Endodermal cell (in vitro differentiated cells): ENCODE data around the gene ABLIM1. TPM values are rescaled to one million over a fixed set of nuclear protein-coding genes. Genes with fewer than 3 reads are reported as not detected.

Experiments
- DNase-seq: peaks from one replicate; pipeline ENCODE4 v3.0.0-alpha.2; 2017
- H3K27ac ChIP-seq: 2 replicates; pipeline ENCODE4 v1.5.1; 2013; ENCODE audit warnings: mild to moderate bottlenecking, low read depth, low read length, moderate library complexity
- H3K27me3 ChIP-seq: 2 replicates; pipeline ENCODE4 v1.6.1; 2013; ENCODE audit warnings: mild to moderate bottlenecking, low read length, moderate library complexity; ENCODE audit not compliant: insufficient read depth, control insufficient read depth, poor library complexity, severe bottlenecking
- H3K36me3 ChIP-seq: 2 replicates; pipeline ENCODE4 v1.7.0; 2013; ENCODE audit warnings: mild to moderate bottlenecking, low read length, moderate library complexity; ENCODE audit not compliant: control insufficient read depth, insufficient read depth
- H3K4me1 ChIP-seq: one replicate; pipeline ENCODE4 v1.7.0; 2013; ENCODE audit warnings: low read length; ENCODE audit not compliant: control insufficient read depth, insufficient read depth
- H3K4me3 ChIP-seq: 2 replicates; pipeline ENCODE4 v1.5.1; 2013; ENCODE audit warnings: mild to moderate bottlenecking, low read length, moderate library complexity
- H3K9ac ChIP-seq: 2 replicates; pipeline ENCODE4 v1.6.1; 2013; ENCODE audit warnings: mild to moderate bottlenecking, low read length, moderate library complexity; ENCODE audit not compliant: poor library complexity, severe bottlenecking; ENCODE audit errors: extremely low read depth
- H3K9me3 ChIP-seq: 2 replicates; pipeline ENCODE4 v1.6.1; 2013; ENCODE audit warnings: mild to moderate bottlenecking, low read length, moderate library complexity; ENCODE audit not compliant: control insufficient read depth
- H3K27ac Mint-ChIP-seq: 2 replicates; pipeline ENCODE4 v1.8.0; 2020; ENCODE audit warnings: mixed read lengths
- H3K27me3 Mint-ChIP-seq: 2 replicates; pipeline ENCODE4 v1.8.0; 2021; ENCODE audit warnings: mild to moderate bottlenecking, mixed read lengths; ENCODE audit not compliant: insufficient read depth
- H3K36me3 Mint-ChIP-seq: 2 replicates; pipeline ENCODE4 v1.8.0; 2020; ENCODE audit warnings: low read depth, mixed read lengths
- H3K4me1 Mint-ChIP-seq: 2 replicates; pipeline ENCODE4 v1.8.0; 2020; ENCODE audit warnings: mixed read lengths
- H3K4me3 Mint-ChIP-seq: 2 replicates; pipeline ENCODE4 v1.8.0; 2020; ENCODE audit warnings: mild to moderate bottlenecking, moderate library complexity, mixed read lengths
- H3K9me3 Mint-ChIP-seq: 2 replicates; pipeline ENCODE4 v1.8.0; 2020; ENCODE audit warnings: mild to moderate bottlenecking, mixed read lengths
- WGBS, 2 experiments: methylation state at CpG; one replicate each; pipeline versions ENCODE4 v1.1.5 to v1.1.7; 2013; ENCODE audit warnings: missing lambda C conversion rate in 2 of 2, mixed read lengths in 1 of 2; ENCODE audit not compliant: insufficient coverage in 1 of 2, insufficient read length in 1 of 2; 5-methylcytosine and 5-hydroxymethylcytosine counted together
- total RNA-seq, 2 donors: library from RNA; stranded (reverse); fragmentation: NEBNext Ultra II Directional in 1 of 2; extraction: Animal tissue kit (Norgen Biotek cat#: 25700) in 1 of 2; gene quantifications; 2 replicates in 1 of 2; 3 replicates in 1 of 2; pipeline ENCODE4 v1.2.1, GENCODE V29; 2021
- TF ChIP-seq, protein P1 (sequence below): fragments of 200-600 bp; sonication (generic); conservative IDR thresholded peaks from 2 replicates; pipeline ENCODE4 v1.5.0; 2021; ENCODE audit warnings: antibody characterized with exemption, mild to moderate bottlenecking

The ABLIM1 gene
- total RNA-seq, 2 donors from 2014 or later = 39.3 to 49.3 TPM

DNA sequence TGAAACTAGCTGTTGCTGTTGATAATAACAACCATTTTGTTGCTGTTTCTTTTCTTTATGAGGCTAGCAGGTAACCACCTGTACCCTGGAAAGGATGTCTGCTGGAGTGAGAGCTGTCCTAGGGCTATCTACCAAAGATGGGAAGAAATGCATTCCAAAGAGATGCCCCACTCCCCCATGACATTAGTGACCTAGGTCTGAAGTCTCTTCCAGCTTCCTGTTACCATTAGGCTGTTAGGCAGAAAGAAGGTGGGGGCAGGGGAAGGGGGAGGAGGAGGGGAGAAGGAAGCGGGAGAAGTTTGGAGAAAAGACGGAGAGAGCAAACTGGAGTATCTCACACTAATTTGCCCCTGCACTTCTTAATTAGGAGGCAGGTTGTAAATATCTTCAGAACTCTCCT is 118.5 kb downstream of the ABLIM1 start:
- no peaks in the 10 kb centered on the region for H3K27me3 ChIP-seq
- peaks cover 9% of the 10 kb centered on the region for H3K4me1 ChIP-seq
- WGBS, 2 experiments = 80 to 88% methylated on average over 1 of the region's 2 CpGs
- no peaks in the 10 kb centered on the region for H3K36me3 ChIP-seq
- no peak overlapping the region for H3K27ac ChIP-seq
- H3K4me3 Mint-ChIP-seq = no peak overlapping the region
- peaks cover 7% of the 10 kb centered on the region for H3K27me3 Mint-ChIP-seq
- peaks cover 7% of the 10 kb centered on the region for H3K9me3 ChIP-seq
- no peak overlapping the region for H3K4me3 ChIP-seq
- no peak overlapping the region for H3K9ac ChIP-seq
- H3K4me1 Mint-ChIP-seq = peaks cover 30% of the 10 kb centered on the region
- no peak overlapping the region for H3K27ac Mint-ChIP-seq
- TF ChIP-seq, protein P1, sequence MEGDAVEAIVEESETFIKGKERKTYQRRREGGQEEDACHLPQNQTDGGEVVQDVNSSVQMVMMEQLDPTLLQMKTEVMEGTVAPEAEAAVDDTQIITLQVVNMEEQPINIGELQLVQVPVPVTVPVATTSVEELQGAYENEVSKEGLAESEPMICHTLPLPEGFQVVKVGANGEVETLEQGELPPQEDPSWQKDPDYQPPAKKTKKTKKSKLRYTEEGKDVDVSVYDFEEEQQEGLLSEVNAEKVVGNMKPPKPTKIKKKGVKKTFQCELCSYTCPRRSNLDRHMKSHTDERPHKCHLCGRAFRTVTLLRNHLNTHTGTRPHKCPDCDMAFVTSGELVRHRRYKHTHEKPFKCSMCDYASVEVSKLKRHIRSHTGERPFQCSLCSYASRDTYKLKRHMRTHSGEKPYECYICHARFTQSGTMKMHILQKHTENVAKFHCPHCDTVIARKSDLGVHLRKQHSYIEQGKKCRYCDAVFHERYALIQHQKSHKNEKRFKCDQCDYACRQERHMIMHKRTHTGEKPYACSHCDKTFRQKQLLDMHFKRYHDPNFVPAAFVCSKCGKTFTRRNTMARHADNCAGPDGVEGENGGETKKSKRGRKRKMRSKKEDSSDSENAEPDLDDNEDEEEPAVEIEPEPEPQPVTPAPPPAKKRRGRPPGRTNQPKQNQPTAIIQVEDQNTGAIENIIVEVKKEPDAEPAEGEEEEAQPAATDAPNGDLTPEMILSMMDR = no peak
- H3K9me3 Mint-ChIP-seq = peaks cover 7% of the 10 kb centered on the region
- H3K36me3 Mint-ChIP-seq = no peaks in the 10 kb centered on the region
- DNase-seq = no peak

DNA sequence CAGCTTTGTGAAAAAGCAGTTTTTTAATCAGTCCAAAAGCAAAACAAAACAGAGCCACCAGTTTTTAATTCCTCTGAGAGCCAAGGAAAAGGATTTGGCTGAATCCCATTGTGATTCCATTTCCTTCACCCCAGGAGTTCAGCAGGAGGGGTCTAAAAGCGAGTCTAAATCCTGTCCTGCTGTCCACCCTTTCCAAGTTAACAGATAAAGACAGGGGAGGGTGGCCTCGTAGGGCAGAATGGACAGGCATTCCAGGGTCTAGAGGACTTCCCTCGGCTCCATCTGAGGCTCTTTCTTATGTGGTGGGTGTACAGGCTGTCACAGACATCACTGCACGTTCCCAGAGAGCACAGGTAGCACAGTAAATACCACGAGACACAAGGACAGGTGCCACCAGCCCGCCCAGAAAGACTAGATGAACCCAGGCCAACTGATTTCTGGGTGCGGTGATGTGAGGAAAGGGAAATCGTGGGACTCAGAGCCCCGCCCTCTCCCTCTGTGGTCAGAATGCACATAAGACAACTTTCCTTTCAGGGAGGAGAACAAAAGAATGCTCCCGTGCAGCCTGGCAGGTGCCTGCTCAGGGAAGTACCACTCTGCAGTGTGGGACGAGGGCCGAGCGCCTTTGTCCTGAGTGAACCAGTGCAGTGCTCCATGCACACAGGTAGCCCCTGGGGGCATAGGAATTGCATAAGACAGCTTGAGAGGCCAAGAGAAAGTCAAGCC is 119.7 kb downstream of the ABLIM1 start:
- no peaks in the 10 kb centered on the region for H3K27me3 ChIP-seq
- no peak overlapping the region for H3K27ac ChIP-seq
- H3K9ac ChIP-seq = no peak overlapping the region
- TF ChIP-seq, protein P1 = no peak
- H3K4me1 Mint-ChIP-seq = peaks cover 30% of the 10 kb centered on the region
- H3K36me3 Mint-ChIP-seq = no peaks in the 10 kb centered on the region
- peaks cover 9% of the 10 kb centered on the region for H3K4me1 ChIP-seq
- H3K36me3 ChIP-seq = no peaks in the 10 kb centered on the region
- peak overlapping the region; percentile 11 for H3K27ac Mint-ChIP-seq
- no peak overlapping the region for H3K4me3 ChIP-seq
- peaks cover 7% of the 10 kb centered on the region for H3K9me3 Mint-ChIP-seq
- DNase-seq = no peak
- WGBS, 2 experiments = 51 to 56% methylated on average over 10 to 13 of the region's 13 CpGs
- H3K9me3 ChIP-seq = peaks cover 7% of the 10 kb centered on the region
- no peak overlapping the region for H3K4me3 Mint-ChIP-seq
- H3K27me3 Mint-ChIP-seq = peaks cover 7% of the 10 kb centered on the region

DNA sequence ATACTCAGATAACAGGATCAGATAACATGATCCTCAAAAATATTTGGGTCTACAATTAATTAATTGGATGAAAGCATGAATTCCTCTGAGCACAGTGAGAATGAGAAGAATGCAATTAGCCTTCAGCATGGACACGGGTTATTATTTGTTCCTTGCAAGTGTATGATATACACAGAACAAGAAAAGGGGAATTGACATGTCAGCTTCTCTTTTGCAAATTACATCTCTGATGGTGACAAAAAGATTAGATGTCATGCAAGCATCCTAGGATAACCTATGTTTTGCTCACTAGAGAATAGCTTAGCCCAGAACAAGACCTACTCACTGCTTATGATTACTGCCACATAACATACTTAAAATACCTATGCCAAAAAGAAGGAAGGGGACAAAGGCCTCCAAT is 120.3 kb downstream of the ABLIM1 start:
- Mint-ChIP-seq H3K36me3 (no peaks in the 10 kb centered on the region), H3K27me3 (peaks cover 7% of the 10 kb centered on the region), H3K9me3 (peaks cover 7% of the 10 kb centered on the region), H3K27ac (peak overlapping the region; percentile 11), H3K4me1 (peaks cover 30% of the 10 kb centered on the region), H3K4me3 (no peak overlapping the region)
- TF ChIP-seq, protein P1 = no peak
- DNase-seq = no peak
- Histone ChIP-seq H3K9me3 (peaks cover 7% of the 10 kb centered on the region), H3K4me3 (no peak overlapping the region), H3K36me3 (no peaks in the 10 kb centered on the region), H3K4me1 (peaks cover 9% of the 10 kb centered on the region), H3K9ac (no peak overlapping the region), H3K27ac (no peak overlapping the region), H3K27me3 (no peaks in the 10 kb centered on the region)
- 57 to 80% methylated on average over 1 of the region's 1 CpG for WGBS, 2 experiments
